Stimulated activated CD4-positive, alpha-beta T cell treated with anti-CD3 and anti-CD28 coated beads, Interleukin-12 subunit alpha, Interleukin-12 subunit beta, amount 100 ng/mL, for 48 hours (primary cell): ENCODE results near the gene ARMH1.
"Not testable (repeated sequence)": the region's sequence is repeated elsewhere in the genome, so short reads cannot be mapped to it uniquely, and the experiment has no call there.

Source experiments
- DNase-seq, 3 donors: peaks; one replicate each; pipeline ENCODE4 v3.0.0-alpha.2; 2020; ENCODE audit warnings: low read depth in 2 of 3, low spot score in 1 of 3

The ARMH1 gene

GRCh38 chr1:44693900-44694299 lies 19.4 kb downstream of the ARMH1 start:
- no peak for DNase-seq

- no peak for DNase-seq
These were observed 20.5 kb downstream of the ARMH1 start for GRCh38 chr1:44694863-44695478.

GRCh38 chr1:44695671-44696070 lies 21.2 kb downstream of the ARMH1 start:
- DNase-seq = no peak

GRCh38 chr1:44696101-44696500 lies 21.6 kb downstream of the ARMH1 start:
- no peak for DNase-seq

- no peak for DNase-seq
These were observed 22.4 kb downstream of the ARMH1 start for GRCh38 chr1:44696789-44697345.

- DNase-seq = no peak
These were observed 23.6 kb downstream of the ARMH1 start for GRCh38 chr1:44698138-44698537.

- not testable (repeated sequence) for DNase-seq
These were observed 24.9 kb downstream of the ARMH1 start for GRCh38 chr1:44699375-44699774.

- DNase-seq = no peak
These were observed 26.1 kb downstream of the ARMH1 start for GRCh38 chr1:44700573-44700972.

GRCh38 chr1:44701141-44701573 lies 26.6 kb downstream of the ARMH1 start:
- no peak for DNase-seq

- DNase-seq = no peak
These were observed 31.0 kb downstream of the ARMH1 start for GRCh38 chr1:44705470-44705869.

GRCh38 chr1:44705938-44706337 lies 31.4 kb downstream of the ARMH1 start:
- DNase-seq = no peak

- DNase-seq = no peak
These were observed 32.8 kb downstream of the ARMH1 start for GRCh38 chr1:44707112-44707881.

- no peak for DNase-seq
These were observed 33.7 kb downstream of the ARMH1 start for GRCh38 chr1:44707959-44708831.

- no peak for DNase-seq
These were observed 38.8 kb downstream of the ARMH1 start for GRCh38 chr1:44713321-44713781.

- DNase-seq = no peak
These were observed 40.0 kb downstream of the ARMH1 start for GRCh38 chr1:44714532-44714931.

- DNase-seq = peak in 2 of 3 donors; percentile 35 to 74
These were observed 40.5 kb downstream of the ARMH1 start for GRCh38 chr1:44714944-44715571.

GRCh38 chr1:44717156-44717555 lies 42.6 kb downstream of the ARMH1 start:
- DNase-seq = no peak

- no peak for DNase-seq
These were observed 43.1 kb downstream of the ARMH1 start for GRCh38 chr1:44717653-44718052.

GRCh38 chr1:44718091-44718490 lies 43.6 kb downstream of the ARMH1 start:
- DNase-seq = no peak

- DNase-seq = no peak
These were observed 44.8 kb downstream of the ARMH1 start for GRCh38 chr1:44719318-44719717.

GRCh38 chr1:44720281-44720680 lies 45.8 kb downstream of the ARMH1 start:
- no peak for DNase-seq
